GM19238 (cell line): ENCODE measurements around the gene CCDC47.
A peak's percentile ranks its signal among the peaks of the same experiment; 100 is the strongest.

ENCODE experiments used
- DNase-seq: peaks from one replicate; pipeline ENCODE4 v3.0.0; 2011; ENCODE audit warnings: low spot score; ENCODE audit not compliant: insufficient read length

Gene CCDC47

DNA sequence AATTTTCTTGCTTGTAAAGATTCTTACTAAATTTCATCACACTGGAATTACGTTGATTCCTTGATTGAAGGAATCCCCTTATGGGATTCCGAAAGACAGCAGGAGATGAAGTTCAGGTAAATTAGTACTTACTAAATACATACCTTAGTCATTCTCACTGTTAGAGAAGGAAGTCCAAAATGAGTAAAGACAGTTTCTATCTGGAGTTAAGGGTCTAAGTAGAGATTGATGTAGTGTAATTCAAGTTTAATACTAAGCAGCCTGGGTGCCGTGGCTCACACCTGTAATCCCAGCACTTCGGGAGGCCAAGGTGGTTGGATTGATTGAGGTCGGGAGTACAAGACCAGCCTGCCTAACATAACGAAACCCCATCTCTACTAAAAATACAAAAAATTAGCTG lies 10.1 kb upstream of the CCDC47 start:
- no peak for DNase-seq

DNA sequence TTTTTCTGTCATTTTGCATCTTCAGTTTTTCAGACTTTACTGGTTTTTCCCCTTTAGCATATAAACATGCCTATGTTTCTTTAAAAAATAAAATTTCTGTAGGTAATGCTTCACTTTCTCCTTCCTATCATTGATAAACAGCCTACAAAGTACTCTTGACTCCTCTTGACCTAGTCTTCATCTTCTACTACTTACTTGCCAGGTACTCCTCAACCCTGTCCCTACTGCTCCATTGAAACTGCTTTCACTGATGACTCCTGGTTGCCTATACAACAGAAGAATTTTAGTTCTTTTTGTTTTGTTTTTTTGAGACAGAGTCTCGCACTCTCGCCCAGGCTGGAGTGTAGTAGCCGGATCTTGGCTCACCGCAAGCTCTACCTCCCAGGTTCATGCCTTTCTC lies 7.5 kb upstream of the CCDC47 start:
- DNase-seq = no peak

DNA sequence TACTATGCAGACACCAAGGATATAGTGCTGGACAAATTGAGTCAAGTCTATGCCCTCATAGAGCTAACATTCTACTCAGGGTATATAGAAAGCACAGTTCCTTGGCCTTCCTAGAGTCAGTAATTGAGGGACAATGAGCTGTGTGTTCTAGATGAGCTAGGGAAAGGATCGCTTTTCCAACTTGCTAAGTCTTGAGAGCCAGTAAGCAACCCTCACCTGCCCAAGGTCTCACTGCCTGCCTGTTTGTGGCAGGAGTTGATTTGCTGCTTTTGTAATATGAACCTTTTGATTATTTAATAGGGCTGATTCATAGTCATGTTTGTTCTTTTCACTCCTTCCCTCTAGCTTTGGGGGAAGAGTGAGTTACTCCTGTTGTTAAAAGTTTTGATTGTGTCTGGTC lies 7.1 kb upstream of the CCDC47 start:
- DNase-seq = no peak

DNA sequence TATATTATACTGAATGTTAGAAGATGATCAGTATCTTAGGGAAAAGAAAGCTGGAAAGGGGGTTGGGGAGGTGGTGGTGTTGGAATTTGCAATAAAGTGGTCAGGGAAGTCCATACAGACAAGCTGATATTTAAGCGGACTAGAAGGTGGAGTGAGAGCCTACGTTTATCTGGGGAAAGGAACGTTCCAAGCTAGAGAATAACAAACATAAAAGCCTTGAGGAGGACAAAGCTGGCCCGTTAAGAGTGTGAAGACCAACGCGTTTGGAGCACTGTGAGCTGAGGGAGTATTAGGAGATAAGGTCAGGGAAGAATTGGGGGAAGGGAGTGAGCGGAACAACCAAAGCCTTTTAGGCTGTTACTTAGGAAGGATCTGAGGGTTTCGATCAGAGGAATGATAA lies 2.0 kb upstream of the CCDC47 start:
- DNase-seq = no peak

DNA sequence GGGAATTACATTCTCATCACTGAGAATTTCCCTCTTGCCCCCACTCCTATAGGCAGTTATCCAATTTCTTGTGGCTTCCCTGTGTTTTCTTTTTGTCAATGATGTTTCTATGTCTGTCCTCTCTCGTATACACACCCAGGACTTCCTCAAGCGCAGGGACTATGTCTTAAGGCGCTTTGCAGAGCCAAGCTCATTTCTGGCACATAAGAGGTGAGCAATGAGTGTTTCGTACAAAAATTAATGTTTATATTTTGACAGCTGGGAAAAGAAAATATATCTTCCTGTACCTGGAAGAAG lies 1.5 kb upstream of the CCDC47 start:
- DNase-seq = no peak

DNA sequence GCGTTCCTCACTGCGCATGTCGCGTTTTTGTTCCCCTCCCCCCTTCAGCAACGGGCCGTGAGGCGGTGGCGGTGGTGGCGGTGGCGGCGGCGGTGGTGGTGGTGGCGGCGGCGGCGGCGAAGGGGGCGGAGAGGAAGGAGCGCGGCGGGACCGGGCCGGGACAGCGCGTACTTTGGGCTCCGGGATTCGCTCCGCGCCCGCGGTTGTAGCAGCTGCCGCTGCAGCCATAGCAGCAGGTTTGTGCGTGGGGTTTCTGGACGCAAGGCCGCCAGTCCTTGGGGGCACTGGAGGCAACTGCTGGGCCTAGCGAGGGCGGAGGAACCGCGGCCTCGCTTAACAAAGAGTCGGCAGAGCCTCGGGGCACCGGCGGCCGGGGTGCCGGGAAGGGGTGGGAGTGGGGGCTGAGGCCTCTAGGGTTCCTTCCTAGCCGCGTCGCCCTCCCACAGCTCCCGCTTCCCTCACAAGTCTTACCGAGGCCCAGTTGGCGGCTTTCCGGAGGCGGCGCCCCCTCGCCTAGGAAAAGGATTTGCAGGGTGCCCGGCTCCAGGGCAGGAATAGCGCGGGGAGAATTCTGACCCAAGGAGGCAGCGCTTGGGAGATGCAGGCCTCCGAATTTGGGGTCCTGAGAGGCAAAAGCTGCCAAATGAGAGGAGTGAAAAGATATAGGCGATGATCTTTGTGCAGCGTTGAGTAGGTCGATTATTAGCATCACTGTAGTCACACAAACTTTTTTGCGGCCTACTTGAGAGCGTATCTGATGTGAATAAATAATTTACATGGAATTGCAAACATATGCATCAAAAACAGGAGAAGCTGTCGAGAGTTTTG lies 958 bp upstream of the CCDC47 start, which contains the start of gene DDX42:
DDX42 (plus strand) TSS at position 30 of the 828 bp plus-strand sequence. CDS start 12,880 bp downstream, outside the sequence.
- peak; percentile 17 for DNase-seq

DNA sequence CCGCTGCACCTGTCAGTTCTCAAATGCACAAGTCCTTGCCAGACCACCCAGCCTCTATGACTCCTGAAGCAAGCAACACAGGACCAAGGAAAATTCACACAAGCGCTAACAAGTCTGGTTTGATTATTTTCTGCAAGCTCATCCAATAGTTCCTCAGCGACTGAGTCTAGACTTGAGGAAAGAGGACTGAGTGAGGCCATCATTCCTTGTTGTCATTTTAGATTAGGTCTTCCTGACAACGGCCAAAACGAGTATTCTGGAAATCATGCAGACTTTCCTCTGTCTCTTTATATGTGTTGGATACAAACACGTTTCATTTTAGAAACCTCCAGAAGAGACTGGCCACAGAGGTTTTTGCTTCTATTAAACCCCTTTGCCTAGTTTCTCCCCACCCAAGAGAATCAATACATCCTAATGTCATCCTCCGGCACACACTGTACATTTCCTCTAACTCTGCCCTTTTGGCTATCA lies 561 bp downstream of the CCDC47 start:
- no peak for DNase-seq

DNA sequence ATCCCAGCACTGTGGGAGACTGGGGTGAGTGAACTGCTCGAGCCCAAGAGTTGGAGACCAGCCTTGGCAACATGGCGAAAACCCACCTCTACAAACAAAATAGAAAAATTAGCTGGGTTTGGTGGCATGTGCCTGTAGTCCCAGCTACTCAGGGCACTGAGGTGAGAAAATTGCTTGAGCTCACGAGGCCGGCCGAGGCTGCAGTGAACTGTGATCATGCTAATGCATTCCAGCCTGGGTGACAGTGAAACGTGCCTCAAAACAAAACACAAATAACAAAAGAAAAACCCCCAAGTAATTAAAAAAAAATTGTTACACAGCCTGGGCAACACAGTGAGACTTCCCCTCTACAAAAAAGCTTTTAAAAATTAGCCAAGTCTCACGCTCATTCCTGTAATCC lies 5.0 kb downstream of the CCDC47 start:
- no peak for DNase-seq

DNA sequence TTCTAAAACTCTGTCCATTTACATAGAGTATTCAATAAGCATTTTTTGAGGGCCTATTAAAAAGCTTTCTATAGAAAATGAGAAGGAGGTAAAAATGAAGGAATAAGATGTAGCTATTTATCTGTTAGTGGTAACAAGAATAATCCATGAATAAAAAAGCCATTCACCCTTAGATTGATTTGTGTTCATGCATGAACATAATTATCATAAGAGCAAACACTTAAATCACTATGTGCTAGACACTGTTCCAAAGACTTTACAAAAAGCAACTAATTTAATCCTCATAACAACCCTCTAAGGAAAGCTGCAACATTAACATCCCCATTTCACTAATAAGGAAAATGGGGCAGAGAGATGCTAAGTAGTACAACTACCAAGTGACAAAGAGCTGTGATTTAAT lies 6.6 kb downstream of the CCDC47 start:
- DNase-seq = no peak

DNA sequence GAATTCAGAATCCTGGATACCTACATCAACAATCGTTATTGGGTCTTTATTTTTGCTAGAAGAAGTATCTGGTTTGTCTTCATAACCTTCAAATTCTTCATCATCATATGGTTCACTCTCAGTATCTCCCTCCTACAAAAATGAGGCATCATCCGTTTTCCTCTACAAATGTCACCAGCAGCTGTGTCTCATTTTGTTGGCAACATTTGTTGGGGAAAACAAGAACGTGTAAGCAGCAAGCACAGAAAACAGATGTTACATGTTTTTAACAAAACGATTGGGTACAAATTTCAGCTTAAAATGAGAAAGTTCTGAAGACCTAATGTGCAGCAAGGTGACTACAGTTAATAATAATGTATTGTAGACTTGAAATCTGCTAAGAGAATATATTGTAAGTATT lies 8.7 kb downstream of the CCDC47 start:
- no peak for DNase-seq

DNA sequence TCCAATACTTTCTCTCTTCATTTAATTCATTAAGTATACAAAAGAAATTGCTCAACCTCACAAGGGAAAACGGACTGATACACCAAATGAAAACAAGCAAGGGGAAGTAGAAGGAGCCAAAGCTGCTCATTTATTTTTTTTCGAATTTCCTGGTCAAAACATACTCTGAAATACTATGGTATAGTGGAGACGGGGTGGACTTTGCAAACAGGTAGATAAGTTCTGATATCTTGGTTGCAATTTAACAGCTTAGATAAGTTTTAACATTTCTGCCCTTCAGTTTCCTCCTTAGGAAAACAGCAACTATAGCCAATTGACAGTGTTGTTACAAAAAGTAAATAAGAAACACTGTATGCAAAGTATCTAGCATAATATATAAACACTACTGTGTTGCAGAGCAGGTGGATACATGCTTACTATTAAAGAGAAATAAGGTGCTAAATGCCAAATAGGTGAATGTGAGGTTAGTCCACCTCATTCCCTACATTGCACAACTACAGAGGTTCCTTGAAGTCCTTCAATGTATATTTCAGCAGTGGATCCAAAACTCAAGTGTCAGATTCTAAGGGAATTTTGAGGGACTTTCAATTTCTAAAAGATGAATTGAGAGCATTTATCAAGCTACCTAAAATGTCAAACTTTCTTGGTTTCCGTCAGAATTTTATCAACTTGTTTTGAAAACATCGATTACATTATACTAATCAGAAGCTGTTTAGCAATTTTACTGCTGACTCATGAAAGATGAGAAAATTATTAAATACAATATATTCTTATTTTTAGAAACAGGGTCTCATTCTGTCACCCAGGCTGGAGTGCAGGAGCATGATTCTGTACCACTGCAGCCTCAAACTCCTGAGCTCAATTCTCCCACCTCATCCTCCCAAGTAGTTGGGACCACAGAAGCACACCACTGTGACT lies 11.0 kb downstream of the CCDC47 start:
- DNase-seq = no peak

DNA sequence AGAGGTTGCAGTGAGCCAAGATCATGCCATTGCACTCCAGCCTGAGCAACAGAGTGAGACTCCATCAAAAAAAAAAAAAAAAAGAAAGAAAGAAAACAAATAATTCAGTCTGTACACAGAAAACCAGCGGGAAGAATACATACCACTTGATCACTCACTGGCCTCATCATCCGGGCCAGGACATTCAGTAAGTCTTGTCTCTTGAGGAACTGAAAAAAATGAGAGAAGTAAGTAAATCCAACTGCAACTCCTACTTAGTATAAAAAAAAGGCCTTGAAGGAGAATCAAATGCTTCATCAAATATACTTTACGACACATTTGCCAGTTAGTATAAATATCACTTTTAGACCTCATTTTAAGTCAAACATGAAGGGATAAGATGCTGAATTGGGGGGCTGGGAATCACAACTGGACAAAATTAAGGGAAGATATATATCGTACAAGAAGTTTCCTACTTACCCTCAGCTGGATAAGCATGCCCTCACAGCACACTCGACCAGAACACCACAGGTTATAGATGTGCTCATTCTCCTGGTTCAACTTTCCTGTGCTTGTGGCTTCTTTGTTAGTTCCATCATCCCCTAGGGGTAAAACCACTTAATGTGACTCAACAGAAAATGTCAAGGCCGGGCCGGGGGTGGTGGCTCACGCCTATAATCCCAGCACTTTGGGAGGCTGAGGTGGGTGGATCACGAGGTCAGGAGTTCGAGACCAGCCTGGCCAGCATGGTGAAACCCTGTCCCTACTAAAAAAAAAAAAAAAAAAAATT lies 12.4 kb downstream of the CCDC47 start:
- no peak for DNase-seq

DNA sequence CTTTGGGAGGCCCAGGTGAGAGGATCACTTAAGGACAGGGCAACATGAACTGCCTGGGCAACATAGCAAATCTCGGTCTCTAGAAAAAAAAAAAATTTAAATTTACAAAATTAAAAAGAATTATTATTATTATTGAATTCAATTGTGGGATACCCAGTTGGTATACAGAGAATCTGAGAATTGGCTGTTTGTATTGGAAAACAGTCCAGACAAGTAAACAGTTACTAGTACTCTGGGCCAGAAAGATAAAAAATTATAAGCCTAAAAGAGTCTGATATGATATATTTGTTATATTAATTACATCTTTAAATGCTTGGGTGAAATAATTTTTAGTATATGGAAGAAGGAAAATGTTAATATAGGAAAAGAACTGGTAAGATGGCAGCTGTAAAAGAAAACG lies 15.0 kb downstream of the CCDC47 start:
- DNase-seq = no peak

DNA sequence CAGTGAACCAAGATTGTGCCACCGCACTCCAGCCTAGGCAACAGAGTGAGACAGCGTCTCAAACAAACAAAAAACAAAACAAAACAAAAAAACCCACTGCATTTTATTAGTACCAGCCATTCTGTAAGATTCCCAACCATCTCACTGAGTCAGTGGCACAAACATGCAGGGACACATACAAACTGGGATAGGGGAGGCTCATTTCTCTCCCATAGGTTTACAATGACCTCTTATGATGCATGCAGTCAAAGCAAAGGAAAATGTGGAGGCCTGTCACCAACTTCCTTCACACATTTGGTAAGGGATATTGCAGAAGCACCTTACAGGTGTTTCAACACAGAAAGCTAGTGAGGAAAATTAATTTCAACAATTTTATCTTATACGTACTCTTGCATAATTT lies 19.4 kb downstream of the CCDC47 start:
- no peak for DNase-seq

DNA sequence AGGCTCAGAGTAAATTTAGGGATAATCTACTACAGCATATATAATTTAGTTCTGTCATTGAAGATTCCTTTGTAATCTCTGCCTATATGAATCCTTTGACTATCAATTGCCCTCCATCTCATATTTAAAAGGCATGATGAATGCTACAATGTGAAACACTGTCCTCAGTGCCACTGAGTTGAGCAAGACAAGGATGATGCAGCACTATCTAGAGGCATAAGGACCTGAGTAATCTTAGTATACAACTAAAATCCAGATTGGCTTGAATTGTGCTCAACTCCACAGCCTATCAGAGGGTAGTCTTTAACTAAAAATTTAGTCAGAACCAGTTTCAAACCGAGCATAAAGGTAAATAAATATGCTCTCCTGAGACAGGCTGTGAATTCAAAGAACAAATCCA lies 20.2 kb downstream of the CCDC47 start:
- no peak for DNase-seq

DNA sequence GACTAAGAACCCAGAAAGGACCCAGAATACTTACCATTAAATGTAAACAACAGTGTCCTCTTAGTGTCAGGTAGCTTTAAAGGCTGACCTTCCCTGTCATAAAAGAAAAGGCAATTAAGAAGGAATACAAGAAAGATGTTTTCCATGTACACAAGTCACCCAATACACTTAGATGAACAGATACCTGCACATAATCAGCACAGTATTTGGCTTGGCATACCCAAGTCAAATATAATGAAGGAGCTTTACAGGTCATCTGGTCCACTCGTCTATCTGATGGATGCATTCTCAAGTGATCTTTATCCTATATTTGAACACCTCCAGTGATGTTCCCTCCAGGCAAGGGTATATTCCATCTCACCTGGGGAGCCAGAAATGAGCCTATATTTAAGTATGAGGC lies 20.7 kb downstream of the CCDC47 start:
- no peak for DNase-seq

DNA sequence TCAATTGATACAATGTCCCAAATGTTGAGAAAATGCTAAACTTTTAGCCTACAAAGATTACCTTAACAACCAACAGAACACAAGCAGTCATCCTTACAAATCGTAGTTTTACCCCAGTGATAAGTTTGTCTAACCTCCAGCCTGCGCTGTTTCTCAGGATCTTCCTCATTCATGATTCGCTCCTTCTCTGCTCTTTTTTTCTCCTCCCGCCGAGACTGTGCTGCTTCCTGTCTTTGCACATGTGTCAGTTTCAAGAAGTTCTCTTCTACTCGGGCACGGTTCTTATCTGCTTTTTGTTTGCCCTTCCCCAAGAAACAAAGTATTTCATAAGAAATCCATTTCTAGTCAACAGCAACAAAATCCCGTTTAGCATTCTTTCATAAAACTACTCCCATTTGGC lies 21.6 kb downstream of the CCDC47 start:
- DNase-seq = no peak

DNA sequence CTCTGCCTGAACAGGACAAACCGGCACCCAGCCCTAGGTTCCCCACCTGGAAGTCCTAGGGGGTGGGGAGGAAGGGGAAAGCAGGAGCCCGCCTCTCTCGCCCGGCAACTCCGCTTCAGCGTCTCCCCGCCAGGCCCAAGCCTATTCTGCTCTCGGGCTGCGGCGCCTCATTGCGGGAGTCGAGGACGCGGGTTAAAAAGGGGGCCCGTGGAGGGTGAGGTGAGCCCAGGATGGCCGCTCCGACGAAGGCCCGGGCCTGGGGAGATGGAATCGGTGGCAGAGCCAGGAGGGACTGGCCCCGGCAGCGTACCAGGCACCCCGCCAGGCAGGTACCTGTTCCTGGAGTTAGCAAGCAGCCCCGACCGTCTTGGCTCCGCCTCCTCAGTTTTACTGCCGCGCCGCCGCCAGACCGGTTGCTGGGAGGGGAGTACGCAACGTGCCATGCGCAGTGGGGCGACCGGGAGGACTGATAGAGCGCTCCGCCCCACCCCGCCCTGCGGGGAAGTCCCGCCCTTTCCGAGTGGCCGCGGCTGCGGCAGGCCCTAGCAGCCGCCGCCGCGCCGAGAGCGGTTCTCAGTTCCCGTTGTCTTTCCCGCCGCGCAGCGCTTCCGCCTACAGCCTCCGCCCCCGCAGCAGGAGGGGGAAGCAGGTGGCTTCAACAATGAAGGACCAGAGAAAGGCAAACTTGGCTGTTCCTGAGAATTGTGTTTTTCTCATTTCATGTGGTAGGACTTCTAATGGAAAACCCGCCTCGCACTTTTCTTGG lies 31.8 kb downstream of the CCDC47 start, which contains the start of gene STRADA:
STRADA (minus strand) TSS at position 392 of the 766 bp plus-strand sequence. CDS start 13,430 bp downstream, outside the sequence.
- peak; percentile 85 for DNase-seq

DNA sequence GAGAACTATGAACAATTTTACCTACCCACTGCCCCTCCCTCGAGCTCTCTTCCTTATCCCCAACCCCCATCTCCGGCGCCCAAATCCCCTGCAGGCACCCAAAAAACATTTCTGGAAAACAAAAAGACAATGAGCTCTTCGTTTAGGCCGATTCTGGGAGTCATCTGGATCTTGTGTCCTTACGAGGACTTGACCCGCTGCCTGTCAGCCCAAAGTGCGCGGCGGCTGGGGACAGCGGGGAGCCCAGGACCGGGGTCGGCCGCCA lies 32.3 kb downstream of the CCDC47 start:
- no peak for DNase-seq

DNA sequence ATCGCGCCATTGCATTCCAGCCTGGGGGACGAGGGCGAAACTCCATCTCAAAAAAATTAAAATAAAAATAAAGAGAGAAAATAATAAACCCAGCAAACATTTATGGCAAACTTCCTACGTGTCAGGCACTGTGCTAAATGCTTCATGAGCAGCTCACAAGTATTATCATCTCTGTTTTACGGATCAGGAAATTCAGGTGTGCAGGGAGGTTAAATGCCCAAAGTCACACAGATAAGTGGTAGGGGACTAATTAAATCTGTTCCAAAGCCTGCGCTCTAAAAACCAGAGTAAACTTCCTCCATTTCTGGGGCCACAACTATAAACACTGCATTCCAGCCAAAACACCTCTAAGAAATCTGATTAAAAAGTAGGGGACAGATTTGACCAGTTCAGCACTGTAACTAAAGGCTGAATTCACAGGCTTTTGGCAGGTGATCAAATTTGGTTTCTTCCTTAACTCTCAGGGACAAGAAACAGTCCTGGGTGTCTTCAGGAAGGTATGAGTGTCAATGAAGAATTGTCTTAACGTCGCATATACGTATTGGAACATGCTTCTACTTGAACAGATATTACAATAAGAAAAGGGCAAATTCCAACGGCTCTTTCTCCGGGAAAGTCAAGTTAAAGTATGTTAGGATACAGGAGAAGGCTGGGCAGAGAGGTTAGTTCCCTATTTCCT lies 32.8 kb downstream of the CCDC47 start:
- no peak for DNase-seq

DNA sequence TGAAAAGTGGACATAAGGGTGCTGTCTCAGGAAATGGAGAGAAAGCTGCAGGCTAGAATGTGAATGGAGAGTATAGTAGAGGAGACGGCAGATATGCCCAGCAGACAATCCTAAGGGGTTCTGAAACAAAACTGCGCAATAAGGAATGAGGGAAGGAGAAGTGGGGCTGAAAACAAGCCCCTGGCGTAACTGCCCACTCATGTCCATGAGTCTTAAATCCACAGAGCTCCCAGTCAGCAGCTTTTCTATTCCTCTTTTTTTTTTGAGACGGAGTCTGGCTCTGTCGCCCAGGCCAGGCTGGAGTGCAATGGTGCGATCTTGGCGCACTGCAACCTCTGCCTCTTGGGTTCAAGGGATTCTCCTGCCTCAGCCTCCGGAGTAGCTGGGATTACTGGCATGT lies 37.7 kb downstream of the CCDC47 start:
- no peak for DNase-seq
